Measurements from ENCODE around the gene MRAS. TPM values are rescaled to one million over a fixed set of nuclear protein-coding genes. Genes with fewer than 3 reads are reported as not detected.

Gene MRAS
- total and polyA plus RNA-seq, 3 donors from 2014 or later = 21.7 to 35.7 (median 27.6) TPM

DNA sequence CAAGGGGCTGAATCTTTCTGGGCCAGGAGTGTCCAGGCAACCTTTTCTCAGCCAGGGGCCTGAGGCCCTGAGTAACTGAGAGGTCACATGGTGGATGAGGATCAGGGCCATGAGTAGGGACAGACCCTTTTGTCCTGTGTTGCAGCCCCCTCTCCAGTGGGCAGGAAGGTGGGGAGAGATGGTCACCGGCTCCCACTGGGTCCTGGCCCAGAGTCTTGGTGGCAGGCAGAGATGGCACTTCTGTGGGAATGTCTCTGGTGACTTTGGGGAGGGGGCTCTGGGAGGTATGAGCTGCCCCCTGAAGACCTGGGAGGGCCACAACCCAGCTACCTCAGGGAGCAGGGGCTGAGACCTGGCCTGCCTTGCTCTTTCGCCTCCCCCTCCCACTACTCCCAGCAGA, 92.9 kb downstream of the MRAS start:
- no peak overlapping the region for H3K27ac ChIP-seq
- no peak overlapping the region for H3K4me3 ChIP-seq
- DNase-seq = no peak
- no peaks in the 10 kb centered on the region for H3K4me1 ChIP-seq
- intact Hi-C loops (cut with DNase I; ENCODE audit: low total_unique reads) = no loop called here
- TF ChIP-seq, protein P1, sequence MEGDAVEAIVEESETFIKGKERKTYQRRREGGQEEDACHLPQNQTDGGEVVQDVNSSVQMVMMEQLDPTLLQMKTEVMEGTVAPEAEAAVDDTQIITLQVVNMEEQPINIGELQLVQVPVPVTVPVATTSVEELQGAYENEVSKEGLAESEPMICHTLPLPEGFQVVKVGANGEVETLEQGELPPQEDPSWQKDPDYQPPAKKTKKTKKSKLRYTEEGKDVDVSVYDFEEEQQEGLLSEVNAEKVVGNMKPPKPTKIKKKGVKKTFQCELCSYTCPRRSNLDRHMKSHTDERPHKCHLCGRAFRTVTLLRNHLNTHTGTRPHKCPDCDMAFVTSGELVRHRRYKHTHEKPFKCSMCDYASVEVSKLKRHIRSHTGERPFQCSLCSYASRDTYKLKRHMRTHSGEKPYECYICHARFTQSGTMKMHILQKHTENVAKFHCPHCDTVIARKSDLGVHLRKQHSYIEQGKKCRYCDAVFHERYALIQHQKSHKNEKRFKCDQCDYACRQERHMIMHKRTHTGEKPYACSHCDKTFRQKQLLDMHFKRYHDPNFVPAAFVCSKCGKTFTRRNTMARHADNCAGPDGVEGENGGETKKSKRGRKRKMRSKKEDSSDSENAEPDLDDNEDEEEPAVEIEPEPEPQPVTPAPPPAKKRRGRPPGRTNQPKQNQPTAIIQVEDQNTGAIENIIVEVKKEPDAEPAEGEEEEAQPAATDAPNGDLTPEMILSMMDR (IDR thresholded peaks at IDR 0.05) = no peak
- no peak for TF ChIP-seq POLR2A (IDR thresholded peaks at IDR 0.05)
- 67 to 94% methylated on average over 1 to 2 of the region's 2 CpGs for WGBS, 2 donors
- no peaks in the 10 kb centered on the region for H3K27me3 ChIP-seq
- H3K36me3 ChIP-seq (ENCODE audit: low read depth, missing control alignments) = no peaks in the 10 kb centered on the region
- H3K9me3 ChIP-seq = no peaks in the 10 kb centered on the region

DNA sequence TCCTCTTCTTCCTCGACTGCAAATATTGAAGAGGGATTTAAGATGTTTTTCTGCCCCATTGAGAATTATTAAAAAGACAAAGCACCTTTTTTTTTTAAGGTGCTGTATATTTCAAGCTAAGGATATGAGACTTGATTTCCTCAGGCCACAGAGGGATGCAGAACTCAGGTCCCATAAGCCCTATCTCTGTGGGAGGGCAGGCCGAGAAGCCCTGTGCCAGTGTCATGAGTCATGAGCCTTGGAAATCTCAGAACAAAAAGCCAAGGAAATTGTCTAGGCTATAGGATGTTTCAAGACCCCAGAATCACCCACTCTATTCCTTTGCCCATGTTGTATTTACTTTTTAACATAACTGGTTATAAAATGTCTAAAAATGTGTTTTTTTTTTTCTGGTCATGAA, 93.4 kb downstream of the MRAS start:
- Histone ChIP-seq H3K27me3 (no peaks in the 10 kb centered on the region), H3K9me3 (no peaks in the 10 kb centered on the region), H3K36me3 (ENCODE audit: low read depth, missing control alignments) (no peaks in the 10 kb centered on the region), H3K27ac (no peak overlapping the region), H3K4me3 (no peak overlapping the region), H3K4me1 (no peaks in the 10 kb centered on the region)
- TF ChIP-seq, protein P1 (IDR thresholded peaks at IDR 0.05) = no peak
- no peak for TF ChIP-seq POLR2A (IDR thresholded peaks at IDR 0.05)
- intact Hi-C loops (cut with DNase I; ENCODE audit: low total_unique reads) = no loop called here
- no peak for DNase-seq
- 64 to 73% methylated on average over 2 of the region's 2 CpGs for WGBS, 2 donors

DNA sequence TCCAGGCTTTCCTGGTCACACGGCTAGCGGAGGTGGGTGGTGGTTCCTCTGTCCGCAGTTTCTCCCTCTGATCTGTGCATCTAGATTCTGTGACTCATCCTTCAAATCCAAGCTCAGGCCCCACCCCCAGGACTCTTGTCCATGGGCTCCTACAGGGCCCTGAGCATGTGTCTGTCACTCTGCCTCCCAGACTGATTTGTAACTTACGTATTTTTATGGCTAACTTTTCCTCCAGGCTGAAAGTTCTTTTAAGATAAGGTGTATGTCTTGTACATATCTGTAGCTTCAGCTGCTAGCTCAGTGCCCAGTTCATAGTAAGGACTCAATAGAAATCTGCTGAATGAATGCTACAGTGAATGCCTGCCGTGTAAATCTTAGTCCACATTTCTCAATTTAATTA, 94.1 kb downstream of the MRAS start:
- 86 to 89% methylated on average over 5 of the region's 5 CpGs for WGBS, 2 donors
- no peak for DNase-seq
- no peaks in the 10 kb centered on the region for H3K36me3 ChIP-seq (ENCODE audit: low read depth, missing control alignments)
- H3K4me1 ChIP-seq = no peaks in the 10 kb centered on the region
- no peaks in the 10 kb centered on the region for H3K9me3 ChIP-seq
- no peak overlapping the region for H3K4me3 ChIP-seq
- no peaks in the 10 kb centered on the region for H3K27me3 ChIP-seq
- intact Hi-C loops (cut with DNase I; ENCODE audit: low total_unique reads) = no loop called here
- no peak for TF ChIP-seq POLR2A (IDR thresholded peaks at IDR 0.05)
- TF ChIP-seq, protein P1 (IDR thresholded peaks at IDR 0.05) = no peak
- no peak overlapping the region for H3K27ac ChIP-seq

DNA sequence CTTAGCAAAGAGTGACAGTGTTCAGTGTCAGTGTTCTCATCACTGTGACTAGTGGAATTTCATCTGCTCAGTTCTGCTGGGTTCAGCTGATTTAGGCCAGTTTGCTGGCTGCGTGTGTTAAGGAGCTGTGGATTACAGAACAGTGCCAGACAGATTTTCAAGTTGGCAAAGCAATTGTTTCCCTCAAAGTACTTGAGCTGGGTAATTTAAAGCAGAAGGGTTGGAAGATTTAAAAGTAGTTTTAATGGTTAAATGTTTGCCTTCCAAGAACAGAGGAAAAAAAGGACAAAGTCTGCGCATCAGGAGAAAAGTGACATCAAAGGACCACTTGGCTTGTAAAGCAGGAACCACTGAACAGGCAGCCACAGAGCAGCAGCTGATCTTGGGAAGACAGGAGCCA, 94.7 kb downstream of the MRAS start:
- Histone ChIP-seq H3K27ac (no peak overlapping the region), H3K27me3 (no peaks in the 10 kb centered on the region), H3K4me3 (no peak overlapping the region), H3K36me3 (ENCODE audit: low read depth, missing control alignments) (no peaks in the 10 kb centered on the region), H3K4me1 (no peaks in the 10 kb centered on the region), H3K9me3 (no peaks in the 10 kb centered on the region)
- DNase-seq = no peak
- 72 to 80% methylated on average over 2 of the region's 2 CpGs for WGBS, 2 donors
- intact Hi-C loops (cut with DNase I; ENCODE audit: low total_unique reads) = no loop called here
- no peak for TF ChIP-seq POLR2A (IDR thresholded peaks at IDR 0.05)
- TF ChIP-seq, protein P1 (IDR thresholded peaks at IDR 0.05) = no peak

All from testis (tissue), 3 donors.